Subcutaneous adipose tissue (tissue), 4 donors: ENCODE measurements around the gene GPAT2. TPM values are rescaled to one million over a fixed set of nuclear protein-coding genes. Genes with fewer than 3 reads are reported as not detected.

Source experiments
- total RNA-seq, 4 donors: library from RNA; depleted of rRNA; stranded (reverse); fragments of >200 nt; gene quantifications; one replicate each; pipeline ENCODE4 v1.1.0, GENCODE V29; 2016
- TF ChIP-seq, protein P1 (sequence below): fragments of 450-650 bp; IDR thresholded peaks from one replicate; pipeline ENCODE4 v1.5.1; 2016; ENCODE audit warnings: low read depth, mild to moderate bottlenecking, control low read depth, antibody characterized with exemption, moderate library complexity

Gene GPAT2
- total RNA-seq, 4 donors from 2014 or later = 1.5 to 7.0 (median 3.9) TPM

DNA sequence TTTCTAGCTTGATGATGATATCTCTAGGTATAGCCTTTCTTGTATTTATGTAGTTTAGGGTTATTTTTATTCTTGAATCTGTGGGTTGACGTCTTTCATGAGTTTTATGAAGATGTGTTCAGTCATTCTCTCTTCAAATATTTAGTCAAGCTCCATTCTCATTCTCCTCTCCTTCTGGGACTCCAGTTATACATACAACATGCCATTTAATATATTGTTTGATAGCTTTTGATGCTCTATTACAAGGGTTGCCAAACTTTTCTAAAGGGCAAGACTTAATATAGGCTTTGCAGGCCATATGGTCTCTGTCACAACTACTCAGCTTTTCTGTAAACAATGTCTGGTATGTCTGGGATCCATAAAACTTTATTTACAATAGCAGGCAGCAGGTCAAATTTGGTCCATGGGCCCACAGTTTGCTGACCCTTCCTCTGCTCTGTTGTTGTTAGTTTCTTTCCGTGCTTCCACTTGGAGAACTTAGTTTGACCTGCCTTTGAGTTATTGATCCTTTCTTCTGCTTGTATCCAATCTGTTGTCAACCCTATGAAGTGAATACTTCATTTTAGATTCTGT lies 40.6 kb upstream of the GPAT2 start:
- TF ChIP-seq, protein P1, sequence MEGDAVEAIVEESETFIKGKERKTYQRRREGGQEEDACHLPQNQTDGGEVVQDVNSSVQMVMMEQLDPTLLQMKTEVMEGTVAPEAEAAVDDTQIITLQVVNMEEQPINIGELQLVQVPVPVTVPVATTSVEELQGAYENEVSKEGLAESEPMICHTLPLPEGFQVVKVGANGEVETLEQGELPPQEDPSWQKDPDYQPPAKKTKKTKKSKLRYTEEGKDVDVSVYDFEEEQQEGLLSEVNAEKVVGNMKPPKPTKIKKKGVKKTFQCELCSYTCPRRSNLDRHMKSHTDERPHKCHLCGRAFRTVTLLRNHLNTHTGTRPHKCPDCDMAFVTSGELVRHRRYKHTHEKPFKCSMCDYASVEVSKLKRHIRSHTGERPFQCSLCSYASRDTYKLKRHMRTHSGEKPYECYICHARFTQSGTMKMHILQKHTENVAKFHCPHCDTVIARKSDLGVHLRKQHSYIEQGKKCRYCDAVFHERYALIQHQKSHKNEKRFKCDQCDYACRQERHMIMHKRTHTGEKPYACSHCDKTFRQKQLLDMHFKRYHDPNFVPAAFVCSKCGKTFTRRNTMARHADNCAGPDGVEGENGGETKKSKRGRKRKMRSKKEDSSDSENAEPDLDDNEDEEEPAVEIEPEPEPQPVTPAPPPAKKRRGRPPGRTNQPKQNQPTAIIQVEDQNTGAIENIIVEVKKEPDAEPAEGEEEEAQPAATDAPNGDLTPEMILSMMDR = no peak

DNA sequence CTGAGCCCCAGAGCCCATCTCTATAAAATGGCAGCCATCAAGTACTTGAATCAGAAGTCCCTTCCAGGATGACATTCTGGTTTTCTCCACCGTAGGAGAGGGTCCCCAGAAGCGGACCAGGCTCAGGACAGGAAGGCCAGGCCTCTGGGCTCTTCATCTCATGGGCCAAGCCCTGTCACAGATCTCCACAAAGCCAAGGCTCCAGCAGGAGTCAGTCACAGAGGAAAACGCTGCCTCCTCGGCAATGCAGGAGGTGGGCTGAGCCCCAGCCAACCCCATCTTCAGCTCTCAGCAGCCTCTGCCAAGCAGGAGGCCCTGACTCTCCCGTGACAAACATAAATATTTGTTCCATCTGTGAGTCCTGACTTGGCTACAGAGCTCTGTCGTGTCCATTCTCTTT lies 39.4 kb upstream of the GPAT2 start:
- TF ChIP-seq, protein P1 = no peak

DNA sequence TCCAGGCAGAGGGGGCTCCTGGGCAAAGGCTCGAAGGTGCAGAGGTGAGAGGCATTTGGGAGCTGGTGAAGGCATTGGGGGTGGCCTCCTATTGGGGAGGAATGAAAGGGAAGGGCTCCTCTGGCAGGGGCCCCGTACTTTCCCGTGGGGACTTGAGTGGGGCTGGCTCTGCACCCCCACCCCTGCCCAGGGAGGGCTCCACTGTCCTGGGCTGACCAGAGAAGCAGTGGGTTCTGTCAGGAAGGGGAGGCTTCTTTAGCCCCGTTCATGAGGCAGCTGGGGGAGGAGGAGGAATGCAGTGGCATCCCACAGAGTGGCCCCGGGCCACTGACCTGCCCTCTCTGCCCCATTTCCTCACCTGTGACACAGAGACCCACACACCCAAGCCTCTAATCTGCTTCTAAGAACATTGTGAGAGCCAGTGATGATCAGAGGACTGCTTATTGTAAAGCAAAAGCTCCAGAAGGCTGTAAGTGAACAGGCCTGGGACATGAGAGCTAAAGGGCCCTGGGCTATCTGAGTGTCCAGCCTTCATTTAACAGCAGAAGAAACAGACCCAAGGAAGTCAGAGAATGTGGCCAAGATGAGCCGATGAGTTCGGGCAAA lies 38.6 kb upstream of the GPAT2 start:
- TF ChIP-seq, protein P1 = no peak

DNA sequence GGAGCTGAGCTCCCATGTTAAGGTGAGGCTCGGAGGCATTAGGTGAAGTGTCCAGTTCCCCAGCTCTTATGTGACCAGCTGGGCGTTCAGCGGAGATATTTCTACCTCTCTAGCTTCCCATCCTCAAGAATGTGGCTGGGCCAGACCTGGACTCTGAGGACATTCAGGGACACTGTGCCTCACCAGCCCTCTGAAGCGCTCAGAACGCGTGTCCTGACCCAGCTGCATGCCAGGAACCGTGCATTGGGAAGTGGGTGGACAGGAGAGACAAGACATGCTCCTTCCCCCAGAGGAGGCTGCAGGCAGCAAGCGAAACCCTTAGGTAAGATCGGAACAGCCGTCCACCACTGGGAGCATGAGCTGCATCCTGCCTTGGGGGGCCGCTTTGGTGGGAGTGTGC lies 38.0 kb upstream of the GPAT2 start:
- TF ChIP-seq, protein P1 = no peak

DNA sequence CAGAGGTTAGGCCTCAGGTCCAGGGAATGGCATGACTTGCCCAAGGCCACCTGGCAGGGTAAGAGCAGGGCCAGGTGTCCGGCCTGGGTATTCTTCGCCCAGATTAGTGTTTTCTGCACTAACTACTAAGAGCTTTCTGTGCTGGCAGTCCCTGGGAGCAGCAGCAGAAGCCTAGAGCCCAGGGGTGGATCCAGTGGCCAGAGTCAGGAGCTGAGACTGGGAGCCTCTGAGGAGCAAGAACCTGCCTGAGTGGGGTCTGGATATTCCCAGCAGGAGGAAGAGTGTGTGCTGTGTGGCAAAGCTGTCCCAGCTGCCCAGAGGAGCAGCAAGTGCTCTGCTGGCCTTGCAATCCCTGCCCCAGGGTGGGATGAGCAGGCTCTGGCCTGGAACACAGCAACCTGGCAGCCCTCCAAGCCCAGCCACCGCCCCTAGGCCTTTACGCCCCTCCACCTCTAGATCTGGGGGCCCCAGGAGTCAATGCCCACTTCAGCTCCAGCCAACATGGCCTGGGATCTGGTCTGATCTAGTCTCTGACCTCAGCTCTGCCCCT lies 30.7 kb upstream of the GPAT2 start:
- TF ChIP-seq, protein P1 = no peak

DNA sequence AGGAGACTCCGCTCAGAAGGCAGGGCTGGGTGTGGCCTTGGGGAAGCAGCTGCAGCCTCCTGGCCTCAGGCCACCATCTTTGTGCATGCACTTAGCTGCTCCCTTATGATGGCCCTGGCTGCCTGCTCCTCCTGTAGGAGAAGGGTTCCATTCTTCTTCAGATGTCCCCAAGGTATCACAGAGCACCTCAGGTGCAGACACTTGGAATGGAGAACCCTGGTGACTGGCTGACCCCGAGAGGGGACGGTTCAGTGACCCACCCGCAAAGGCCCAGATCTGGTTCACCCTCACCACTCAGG lies 9.6 kb downstream of the GPAT2 start:
- TF ChIP-seq, protein P1 = no peak

DNA sequence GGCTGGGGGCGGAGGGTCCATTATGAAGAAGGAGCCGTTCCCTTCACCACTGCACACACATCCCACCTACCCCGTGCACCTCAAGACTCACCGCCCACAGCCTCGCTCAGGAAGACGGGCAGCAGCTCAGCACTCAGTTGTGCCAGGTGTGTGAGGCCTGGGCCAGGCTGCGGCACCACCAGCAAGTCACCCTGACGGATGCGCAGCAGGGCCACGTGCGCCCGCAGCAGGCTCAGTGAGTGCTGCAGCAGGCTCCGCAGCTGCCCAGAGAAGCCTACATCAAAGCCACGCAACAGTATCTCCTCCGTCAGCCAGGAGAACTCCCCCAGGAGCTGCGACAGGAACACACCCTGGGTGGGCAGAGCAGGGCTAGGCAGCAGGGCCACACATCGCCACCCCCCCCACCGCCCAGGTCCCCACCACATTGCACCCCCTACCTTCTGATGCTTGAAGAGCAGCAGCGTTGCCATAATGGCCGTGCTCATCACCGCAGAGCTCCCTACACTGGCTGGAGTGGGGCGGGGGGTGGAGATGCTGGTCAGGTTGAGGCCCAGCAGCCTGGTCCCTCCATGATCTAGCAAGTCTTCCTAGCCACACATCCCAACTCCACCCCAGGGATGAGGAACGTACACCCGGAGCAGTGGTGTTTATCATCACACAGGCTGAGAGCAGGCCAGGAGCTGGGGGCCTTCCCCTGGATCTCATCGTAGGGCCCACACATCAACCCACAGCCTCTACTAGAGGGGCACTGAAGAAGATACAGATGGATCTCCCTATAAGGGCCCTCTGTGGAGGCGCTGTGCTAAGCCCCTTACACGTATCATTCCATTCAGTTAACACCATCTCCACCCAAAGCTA lies 10.2 kb downstream of the GPAT2 start:
- TF ChIP-seq, protein P1 = no peak
